SJCRH30 (cell line): Measurements from ENCODE around the gene RNF224. TPM values are rescaled to one million over a fixed set of nuclear protein-coding genes. Genes with fewer than 3 reads are reported as not detected.
"Not testable (repeated sequence)": the region's sequence is repeated elsewhere in the genome, so short reads cannot be mapped to it uniquely, and the experiment has no call there.

ENCODE experiments used
- DNase-seq, 2 experiments: peaks; one replicate each; pipeline ENCODE4 v3.0.0-alpha.2; 2015 to 2020
- H3K27ac ChIP-seq: fragments of 250-450 bp; sonication (Bioruptor Pico); 2 replicates; pipeline ENCODE4 v1.5.1; 2020; ENCODE audit warnings: mild to moderate bottlenecking, moderate library complexity
- H3K27me3 ChIP-seq: fragments of 250-450 bp; sonication (Bioruptor Pico); 2 replicates; pipeline ENCODE4 v1.5.1; 2020; ENCODE audit warnings: mild to moderate bottlenecking, moderate library complexity
- H3K36me3 ChIP-seq: fragments of 250-450 bp; sonication (Bioruptor Pico); 2 replicates; pipeline ENCODE4 v1.5.1; 2020; ENCODE audit warnings: mild to moderate bottlenecking, moderate library complexity
- H3K4me1 ChIP-seq: fragments of 250-450 bp; sonication (Bioruptor Pico); 2 replicates; pipeline ENCODE4 v1.5.1; 2020; ENCODE audit warnings: mild to moderate bottlenecking, moderate library complexity
- H3K4me3 ChIP-seq: fragments of 250-450 bp; sonication (Bioruptor Pico); 2 replicates; pipeline ENCODE4 v1.5.1; 2020; ENCODE audit warnings: mild to moderate bottlenecking, moderate library complexity
- H3K9me3 ChIP-seq: fragments of 250-450 bp; sonication (Bioruptor Pico); replicated peaks from 2 replicates; pipeline ENCODE4 v1.5.1; 2020; ENCODE audit warnings: mild to moderate bottlenecking, moderate library complexity
- total RNA-seq: library from RNA; depleted of rRNA; stranded (reverse); fragments of >200 nt; shearing (Covaris generic); gene quantifications from 2 replicates; pipeline ENCODE4 v1.2.3, GENCODE V29; 2014

Gene RNF224
- total RNA-seq, 1 experiment from 2014 or later: not detected

DNA sequence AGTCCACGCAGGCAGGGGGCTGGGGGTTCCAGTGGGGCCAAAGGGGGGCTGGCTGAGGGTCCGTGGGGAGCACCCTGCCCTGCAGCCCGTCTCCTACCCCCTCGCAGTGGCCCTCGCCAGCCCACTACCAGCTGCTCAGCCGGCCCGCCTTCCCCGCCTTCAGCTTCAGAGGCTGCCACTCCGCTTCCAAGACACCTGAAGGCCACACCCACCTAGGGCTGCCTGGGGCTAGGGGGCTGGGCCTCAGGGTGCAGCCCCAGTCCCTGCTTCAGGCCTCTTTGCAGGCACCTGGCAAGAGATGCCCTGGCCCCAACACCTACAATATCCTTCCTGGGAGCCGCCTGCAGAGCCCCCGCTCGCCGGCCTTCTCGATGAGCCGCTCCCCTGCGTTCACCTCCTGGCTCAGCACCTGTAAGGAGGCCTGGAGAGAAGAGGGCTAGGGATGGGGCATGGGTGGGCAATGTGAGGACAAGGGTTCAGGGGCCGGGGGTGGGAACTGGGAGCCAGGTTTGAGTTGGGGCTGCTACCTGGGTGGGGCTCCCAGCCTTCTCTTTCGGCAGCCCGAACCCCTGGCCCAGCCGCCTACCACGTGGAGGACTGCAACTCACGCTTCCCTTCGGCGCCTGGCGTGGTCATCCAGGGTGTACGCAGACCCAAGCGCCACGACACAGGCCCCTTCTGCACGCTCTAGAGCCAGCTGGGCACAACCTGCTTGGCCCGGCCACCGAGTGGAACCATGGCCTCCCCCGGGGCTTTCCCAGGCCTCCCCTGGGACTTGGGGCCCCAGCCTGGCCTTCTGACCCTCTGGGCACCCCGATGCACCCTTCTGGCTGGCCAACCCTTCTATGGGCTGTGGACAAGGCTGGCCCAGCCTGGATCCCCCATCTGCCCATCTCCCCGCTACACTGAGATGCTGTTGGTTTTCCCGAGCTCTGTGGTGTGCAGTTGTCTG, 25.5 kb downstream of the RNF224 start:
- Histone ChIP-seq H3K9me3 (no peaks in the 10 kb centered on the region), H3K36me3 (0 out of 2 replicates have a peak, but pooled peaks cover 3% of the 10 kb centered on the region), H3K27me3 (peaks cover 15% of the 10 kb centered on the region), H3K4me3 (no peak overlapping the region), H3K4me1 (peaks cover 8% of the 10 kb centered on the region), H3K27ac (no peak overlapping the region)
- no peak for DNase-seq

DNA sequence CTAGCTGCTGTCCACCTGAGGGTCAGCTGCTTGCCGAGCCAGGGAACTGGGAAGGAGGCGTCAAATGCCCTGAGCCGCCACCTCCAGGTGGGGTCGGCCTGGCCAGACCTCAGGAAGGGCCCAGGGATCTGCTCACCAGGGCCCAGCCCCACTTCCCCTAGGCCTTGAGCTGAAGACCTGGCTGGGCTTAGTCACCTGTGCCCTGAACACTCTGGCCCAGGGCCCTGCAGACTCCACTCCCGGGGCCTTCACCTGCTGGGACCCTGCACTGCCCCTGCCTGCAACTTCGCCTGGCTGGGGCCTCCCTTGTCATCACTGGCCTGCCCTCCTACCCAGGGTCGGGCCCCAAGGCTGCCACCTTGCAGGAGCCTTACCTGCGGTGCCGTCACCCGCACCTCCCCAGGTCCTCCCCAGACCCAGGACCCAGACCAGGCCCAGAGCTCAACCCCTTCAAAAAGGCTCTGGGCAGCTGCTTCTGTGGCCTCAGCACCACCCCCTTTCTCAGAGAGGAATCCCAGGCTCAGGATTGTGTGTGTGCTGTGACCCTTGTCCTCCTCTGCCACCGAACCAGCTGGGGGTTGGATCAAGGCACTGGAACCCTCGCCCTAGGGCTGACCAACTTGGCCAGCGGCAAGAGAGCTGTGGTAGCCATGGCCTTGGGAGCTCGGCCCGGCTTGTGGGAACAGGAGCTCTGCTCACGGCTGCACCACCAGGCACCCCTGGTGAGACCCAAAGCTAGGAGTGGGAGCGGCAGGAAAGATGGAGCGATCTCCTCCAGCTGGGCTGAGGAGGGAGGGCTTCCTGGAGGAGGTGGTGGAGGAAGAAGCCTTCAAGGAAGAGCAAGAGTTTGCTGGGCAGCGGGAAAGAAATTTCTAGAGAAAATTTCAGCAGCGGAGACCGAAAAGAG, 26.7 kb downstream of the RNF224 start:
- H3K27ac ChIP-seq: no peak overlapping the region
- peak overlapping the region; percentile 98 for H3K4me3 ChIP-seq
- peaks cover 8% of the 10 kb centered on the region; the same call in 1 of the 2 replicates for H3K36me3 ChIP-seq
- peak in 1 of 2 experiments; percentile 41 for DNase-seq
- H3K9me3 ChIP-seq: no peaks in the 10 kb centered on the region
- H3K27me3 ChIP-seq: peaks cover 10% of the 10 kb centered on the region
- peaks cover 8% of the 10 kb centered on the region for H3K4me1 ChIP-seq

DNA sequence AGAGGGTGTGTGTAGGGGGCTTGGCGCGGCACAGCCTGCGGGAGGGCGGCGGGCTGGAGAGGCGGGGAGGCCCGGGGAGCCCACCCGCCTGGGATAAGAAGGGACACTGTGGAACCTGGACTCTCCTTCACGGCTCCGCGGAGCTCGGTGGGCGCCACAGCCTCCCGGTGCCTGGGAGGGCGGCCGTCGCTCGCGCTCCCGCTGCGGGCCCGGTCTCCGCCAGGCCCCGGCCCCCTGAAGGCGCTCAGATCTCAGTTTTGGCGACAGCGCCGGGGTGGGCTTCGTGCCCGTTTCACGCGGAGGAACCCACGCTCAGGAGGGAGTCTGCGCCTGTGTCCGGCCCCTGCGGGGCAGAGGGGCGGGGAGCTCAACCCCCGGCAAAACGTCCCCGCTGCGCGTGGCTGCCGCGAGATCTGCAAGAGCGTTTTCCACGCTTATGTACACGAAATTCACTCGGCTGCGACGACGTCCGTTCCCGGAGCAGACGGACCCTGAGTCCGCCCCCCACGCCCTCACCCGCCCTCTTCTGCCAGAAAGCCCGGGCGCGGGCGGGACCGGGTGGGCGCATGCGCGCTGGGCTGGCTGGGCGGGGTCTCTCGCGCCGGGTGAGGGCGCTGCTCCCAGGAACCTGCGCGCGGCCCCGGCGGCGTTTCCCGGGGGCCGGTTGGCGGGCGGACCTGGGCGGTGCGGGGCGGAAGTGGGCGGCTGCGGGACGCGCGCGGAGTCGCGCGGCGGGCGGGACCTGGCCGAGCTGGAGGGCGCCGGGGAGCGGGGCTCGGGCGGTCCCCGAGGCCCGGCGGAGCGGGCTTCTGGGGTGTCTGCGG, 27.5 kb downstream of the RNF224 start, which contains the start of gene NELFB:
Gene NELFB, plus strand, starts transcription at position 704 of the 824 bp plus-strand sequence.
- no peaks in the 10 kb centered on the region for H3K9me3 ChIP-seq
- peaks cover 8% of the 10 kb centered on the region for H3K4me1 ChIP-seq
- H3K4me3 ChIP-seq: peak within 1 kb of the TSS; percentile 98
- peak; percentile 93 to 94 for DNase-seq
- H3K27ac ChIP-seq: peak within 1 kb of the TSS; percentile 37; the same call in 1 of the 2 replicates
- H3K27me3 ChIP-seq: peaks cover 4% of the 10 kb centered on the region
- peaks cover 9% of the 10 kb centered on the region; the same call in 1 of the 2 replicates for H3K36me3 ChIP-seq

DNA sequence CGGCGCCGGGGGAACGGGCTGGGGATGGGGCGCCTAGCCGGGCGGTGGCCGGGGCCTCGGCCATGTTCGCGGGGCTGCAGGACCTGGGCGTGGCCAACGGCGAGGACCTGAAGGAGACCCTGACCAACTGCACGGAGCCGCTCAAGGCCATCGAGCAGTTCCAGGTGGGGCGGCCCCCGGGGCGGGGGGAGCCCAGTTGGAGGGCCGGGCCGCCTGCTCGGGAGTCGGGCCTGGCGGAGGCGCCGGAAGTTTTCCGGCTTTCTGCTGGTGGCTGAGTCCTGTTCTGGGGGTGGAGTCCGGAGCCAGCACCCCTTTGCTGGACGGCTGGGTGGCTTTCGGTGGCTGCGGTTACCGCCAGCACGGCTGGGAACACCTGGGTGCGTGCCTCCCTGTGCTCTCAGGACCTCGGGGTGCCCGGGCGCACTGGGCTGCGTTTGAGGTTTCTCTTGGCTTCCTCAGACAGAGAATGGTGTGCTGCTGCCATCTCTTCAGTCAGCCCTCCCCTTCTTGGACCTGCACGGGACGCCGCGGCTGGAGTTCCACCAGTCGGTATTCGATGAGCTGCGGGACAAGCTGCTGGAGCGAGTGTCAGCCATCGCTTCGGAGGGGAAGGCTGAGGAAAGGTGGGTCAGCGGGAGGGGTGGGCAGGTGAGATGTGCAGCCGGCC, 28.3 kb downstream of the RNF224 start:
- H3K27me3 ChIP-seq: no peaks in the 10 kb centered on the region; the same call in 1 of the 2 replicates
- peak overlapping the region; percentile 98 for H3K4me3 ChIP-seq
- DNase-seq: peak; percentile 67 to 73
- peak overlapping the region; percentile 37; the same call in 1 of the 2 replicates for H3K27ac ChIP-seq
- H3K36me3 ChIP-seq: peaks cover 11% of the 10 kb centered on the region; the same call in 1 of the 2 replicates
- peaks cover 8% of the 10 kb centered on the region for H3K4me1 ChIP-seq
- H3K9me3 ChIP-seq: no peaks in the 10 kb centered on the region

DNA sequence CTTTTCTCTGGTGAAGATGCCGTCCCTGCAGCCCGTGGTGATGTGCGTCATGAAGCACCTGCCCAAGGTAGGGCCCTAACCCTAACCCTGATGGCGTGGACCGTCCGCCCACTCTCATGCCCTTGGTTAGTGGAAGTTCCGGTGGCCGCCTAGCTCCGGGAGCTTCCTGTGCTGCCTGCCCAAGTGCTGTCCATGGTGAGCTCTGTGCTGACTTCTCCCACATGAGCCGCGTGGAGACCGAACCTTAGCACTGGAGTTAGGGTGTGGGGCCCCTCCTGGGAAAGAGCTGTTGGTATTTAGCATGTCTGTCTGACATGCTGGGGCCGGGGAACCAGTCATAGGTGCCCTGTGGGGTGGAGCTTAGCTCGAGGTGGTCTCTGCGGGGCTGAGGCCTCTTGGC, 29.1 kb downstream of the RNF224 start:
- Histone ChIP-seq H3K4me1 (peaks cover 8% of the 10 kb centered on the region), H3K27ac (no peak overlapping the region), H3K27me3 (no peaks in the 10 kb centered on the region), H3K9me3 (no peaks in the 10 kb centered on the region), H3K4me3 (peak overlapping the region; percentile 98; the same call in 1 of the 2 replicates), H3K36me3 (peaks cover 11% of the 10 kb centered on the region; the same call in 1 of the 2 replicates)
- DNase-seq: no peak

DNA sequence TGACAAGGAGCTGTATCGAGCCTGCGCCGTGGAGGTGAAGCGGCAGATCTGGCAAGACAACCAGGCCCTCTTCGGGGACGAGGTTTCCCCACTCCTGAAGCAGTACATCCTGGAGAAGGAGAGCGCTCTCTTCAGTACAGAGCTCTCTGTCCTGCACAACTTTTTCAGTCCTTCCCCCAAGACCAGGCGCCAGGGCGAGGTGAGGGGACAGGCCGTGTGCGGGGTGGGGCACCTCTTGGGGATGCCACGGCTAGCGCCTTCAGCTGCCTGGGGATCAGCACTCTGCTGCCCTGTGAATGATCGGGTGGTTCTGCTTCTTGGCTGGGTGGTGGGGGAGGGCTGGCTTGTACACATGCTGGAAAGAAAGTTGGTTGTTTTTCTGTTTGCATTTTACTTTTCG, 29.6 kb downstream of the RNF224 start:
- Histone ChIP-seq H3K4me3 (no peak overlapping the region), H3K4me1 (peaks cover 8% of the 10 kb centered on the region), H3K9me3 (no peaks in the 10 kb centered on the region), H3K36me3 (peaks cover 11% of the 10 kb centered on the region; the same call in 1 of the 2 replicates), H3K27ac (no peak overlapping the region), H3K27me3 (no peaks in the 10 kb centered on the region)
- DNase-seq: no peak

GRCh38 chr9:137262173-137262908, 35.0 kb downstream of the RNF224 start:
- H3K36me3 ChIP-seq: peaks cover 38% of the 10 kb centered on the region
- not testable (repeated sequence) for DNase-seq, H3K4me3 ChIP-seq, H3K4me1 ChIP-seq, H3K27me3 ChIP-seq, H3K9me3 ChIP-seq, H3K27ac ChIP-seq

GRCh38 chr9:137262909-137263285, 35.6 kb downstream of the RNF224 start:
- Histone ChIP-seq H3K9me3 (no peaks in the 10 kb centered on the region), H3K36me3 (peaks cover 42% of the 10 kb centered on the region), H3K4me3 (no peak overlapping the region), H3K4me1 (no peaks in the 10 kb centered on the region), H3K27ac (no peak overlapping the region), H3K27me3 (no peaks in the 10 kb centered on the region)
- no peak for DNase-seq

GRCh38 chr9:137263506-137263905, 36.2 kb downstream of the RNF224 start:
- peaks cover 44% of the 10 kb centered on the region for H3K36me3 ChIP-seq
- no peak overlapping the region for H3K4me3 ChIP-seq

GRCh38 chr9:137264067-137264466, 36.8 kb downstream of the RNF224 start:
- Histone ChIP-seq H3K27ac (no peak overlapping the region), H3K4me1 (no peaks in the 10 kb centered on the region), H3K9me3 (no peaks in the 10 kb centered on the region), H3K36me3 (peaks cover 39% of the 10 kb centered on the region), H3K27me3 (no peaks in the 10 kb centered on the region), H3K4me3 (no peak overlapping the region)
- DNase-seq: no peak

More at GRCh38 chr9:137263506-137263905, 36.2 kb downstream of the RNF224 start:
- Histone ChIP-seq H3K27me3 (no peaks in the 10 kb centered on the region), H3K9me3 (no peaks in the 10 kb centered on the region), H3K27ac (no peak overlapping the region), H3K4me1 (no peaks in the 10 kb centered on the region)
- no peak for DNase-seq

GRCh38 chr9:137265496-137266161, 38.3 kb downstream of the RNF224 start:
- DNase-seq: no peak
- Histone ChIP-seq H3K27me3 (no peaks in the 10 kb centered on the region), H3K4me1 (no peaks in the 10 kb centered on the region), H3K4me3 (no peak overlapping the region), H3K9me3 (no peaks in the 10 kb centered on the region), H3K27ac (no peak overlapping the region), H3K36me3 (peaks cover 41% of the 10 kb centered on the region)

GRCh38 chr9:137266162-137266527, 38.8 kb downstream of the RNF224 start:
- peaks cover 41% of the 10 kb centered on the region for H3K36me3 ChIP-seq
- H3K27ac ChIP-seq: no peak overlapping the region
- H3K9me3 ChIP-seq: no peaks in the 10 kb centered on the region
- no peak overlapping the region for H3K4me3 ChIP-seq
- no peaks in the 10 kb centered on the region for H3K4me1 ChIP-seq
- no peak for DNase-seq
- H3K27me3 ChIP-seq: no peaks in the 10 kb centered on the region
